DMS114 treated with DMSO at 0.1 percent for 48 hours (cell line): ENCODE data around the gene KBTBD13.

Experiments used
- DNase-seq: peaks from one replicate; lab custom pipeline; 2025; ENCODE audit not compliant: unreplicated experiment; lab: John Stamatoyannopoulos, UW

The KBTBD13 gene

GRCh38 chr15:65105038-65105437 lies 28.5 kb downstream of the KBTBD13 start:
- DNase-seq = no peak

- no peak for DNase-seq
Measured at GRCh38 chr15:65106011-65106590, 29.6 kb downstream of the KBTBD13 start.

DNA sequence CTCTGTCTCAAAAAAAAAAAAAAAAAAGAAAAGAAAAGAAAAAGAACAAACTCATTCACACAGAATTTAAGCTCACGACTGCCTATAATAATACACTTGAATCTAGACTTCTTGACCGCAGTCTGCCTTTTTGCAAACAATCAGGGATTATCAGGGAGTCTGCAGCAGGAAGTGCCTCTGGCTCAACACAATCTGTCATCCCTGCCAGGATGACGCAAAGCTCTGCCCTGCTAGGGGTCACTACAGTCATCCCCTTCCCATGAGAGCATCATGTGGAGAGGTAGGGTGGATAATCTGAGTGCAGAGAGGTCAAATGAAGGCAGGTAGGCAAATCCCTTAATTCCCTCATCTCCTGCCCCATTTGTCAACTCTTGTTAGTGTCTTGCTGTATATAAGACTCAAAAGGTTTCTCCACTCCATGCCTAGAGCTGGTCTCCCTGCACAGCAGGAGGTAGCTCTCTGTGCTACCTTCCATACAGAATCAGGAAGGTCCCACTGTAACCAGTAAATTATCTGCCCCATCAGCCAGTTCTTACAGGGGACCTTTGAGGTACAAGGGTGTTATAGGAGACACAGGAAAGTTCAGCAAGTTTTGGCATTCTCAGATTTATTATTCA lies 34.2 kb downstream of the KBTBD13 start:
- no peak for DNase-seq

DNA sequence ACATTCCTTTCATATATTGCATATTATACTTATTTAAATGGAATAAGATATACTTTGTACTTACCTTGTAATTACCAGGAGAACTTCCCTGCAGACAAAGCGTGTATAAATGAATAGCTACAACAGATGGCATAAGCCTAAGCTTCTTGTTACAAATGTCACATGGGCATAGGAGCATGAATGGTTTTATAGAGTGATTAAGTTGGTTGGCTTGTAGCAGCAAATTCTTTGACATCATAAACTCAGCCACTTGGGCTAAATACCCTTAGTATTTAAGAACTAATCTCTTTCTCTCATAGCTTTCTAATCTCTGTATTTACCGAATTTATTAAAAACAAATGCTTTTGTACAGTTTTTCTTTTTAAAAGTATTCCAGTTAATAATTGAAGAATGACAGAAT lies 38.5 kb downstream of the KBTBD13 start, which contains the start of gene UBAP1L:
Gene UBAP1L (minus strand): TSS at position 115 of the 400 bp plus-strand sequence. CDS start 8,985 bp downstream, outside the sequence.
- DNase-seq = no peak

DNA sequence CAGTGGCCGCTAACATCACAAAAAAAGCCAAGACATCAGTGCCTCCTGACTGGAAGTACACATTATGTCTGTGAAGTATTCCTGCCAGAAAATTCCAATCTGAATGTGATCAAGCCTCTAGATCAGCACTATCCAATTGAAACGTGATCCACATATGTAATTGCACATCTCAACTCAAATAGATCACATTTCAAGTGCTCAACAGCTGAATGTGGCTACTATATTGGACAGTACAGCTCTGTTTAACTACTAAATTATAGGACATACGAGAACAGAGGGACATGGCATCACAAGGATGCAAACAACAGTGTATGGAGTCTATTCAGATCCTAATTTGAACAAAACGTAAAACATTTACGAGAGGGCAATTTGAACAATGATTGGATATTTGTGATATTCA lies 39.0 kb downstream of the KBTBD13 start:
- DNase-seq = no peak
